ENCODE data around the gene SYNE3. TPM values are rescaled to one million over a fixed set of nuclear protein-coding genes. Genes with fewer than 3 reads are reported as not detected.

The SYNE3 gene
- total and polyA plus RNA-seq, 9 of the 15 experiments (the other 6 are each of a cell fraction or from before 2014, with no cell fraction given) = 0.04 to 3.1 (median 0.55) TPM

DNA sequence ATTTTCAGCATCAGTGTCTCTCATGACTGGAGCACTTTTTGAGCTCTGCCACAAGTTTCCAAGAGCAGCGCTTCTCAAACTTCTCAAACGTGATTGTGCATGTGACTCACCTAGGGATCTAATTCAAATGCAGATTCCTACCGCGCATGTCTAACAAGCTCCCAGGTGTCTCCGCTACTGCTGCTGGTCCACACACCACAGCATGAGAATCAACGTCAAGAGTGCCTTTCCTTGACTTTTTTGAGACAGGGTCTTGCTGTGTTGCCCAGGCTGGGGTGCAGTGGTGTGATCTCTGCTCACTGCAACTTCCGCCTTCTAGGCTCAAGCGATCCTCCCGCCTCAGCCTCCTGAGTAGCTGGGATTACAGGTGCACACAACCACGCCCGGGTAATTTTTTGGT lies 40.8 kb upstream of the SYNE3 start:
- no peak overlapping the region for H3K4me3 ChIP-seq
- FAIRE-seq (no peak), ATAC-seq (no peak), DNase-seq (ENCODE audit: extremely low read depth in 1 of 4, low spot score in 3 of 4) (no peak)
- CTCF ChIA-PET (ENCODE audit: low intra/inter-chr PET ratio) = no interaction called here
- POLR2A ChIA-PET = interaction anchor here (0.6 kb wide), 1 partner anchor 617 kb away, joined by 5 read pairs; no protein-coding TSS in a partner anchor
- in situ Hi-C loops (cut with MboI) (loop anchor here (25.0 kb wide), 2 partner anchors 705 to 855 kb away; partner anchors contain the start of gene BDKRB1), intact Hi-C loops (cut with micrococcal nuclease) (no loop called here)
- no peaks in the 10 kb centered on the region; a peak in 1 of 5 replicates for H3K4me1 ChIP-seq (replicated peaks in 1 of 2; ENCODE audit: control insufficient read depth in 2 of 2, insufficient read depth in 2 of 2, low read length in 2 of 2)
- H3K27ac ChIP-seq (ENCODE audit: extremely low read depth, low read depth, low read length) = no peak overlapping the region
- no peaks in the 10 kb centered on the region for H3K36me3 ChIP-seq (ENCODE audit: control insufficient read depth, insufficient read depth, low read length)
- 54% methylated on average over 11 of the region's 11 CpGs for WGBS (ENCODE audit: insufficient coverage, low coverage, missing lambda C conversion rate)
- H3K9me3 ChIP-seq (replicated peaks; ENCODE audit: control insufficient read depth, insufficient read depth, low read depth, low read length) = no peaks in the 10 kb centered on the region
- TF ChIP-seq ZNF121 (CRISPR knock-in tag; conservative IDR thresholded peaks at IDR 0.05) = peak; percentile 71
- TF ChIP-seq FOXP1 (CRISPR knock-in tag; IDR thresholded peaks at IDR 0.05) = no peak
- H3K4me2 ChIP-seq (ENCODE audit: insufficient read depth, low read length) = no peak overlapping the region
- no peak overlapping the region for H2AFZ ChIP-seq (ENCODE audit: low read depth, low read length)
- no peaks in the 10 kb centered on the region for H3K79me2 ChIP-seq (ENCODE audit: control insufficient read depth, insufficient read depth, low read length)
- no TSS peak for BruUV-seq (replicated peaks)
- no peaks in the 10 kb centered on the region for H4K20me1 ChIP-seq (replicated peaks; ENCODE audit: control insufficient read depth, insufficient read depth, low read length)
- no peaks in the 10 kb centered on the region for H3K9me1 ChIP-seq (ENCODE audit: control insufficient read depth, insufficient read depth, low read length)
- H3K27me3 ChIP-seq (ENCODE audit: control insufficient read depth in 2 of 2, insufficient read depth in 2 of 2, low read length in 2 of 2) = 0 out of 5 replicates have a peak, but pooled peaks cover 0 to 4% of the 10 kb centered on the region in 2 experiments
- no peak overlapping the region for H3K9ac ChIP-seq (ENCODE audit: insufficient read depth in 1 of 2, low read depth in 2 of 2, low read length in 2 of 2)

DNA sequence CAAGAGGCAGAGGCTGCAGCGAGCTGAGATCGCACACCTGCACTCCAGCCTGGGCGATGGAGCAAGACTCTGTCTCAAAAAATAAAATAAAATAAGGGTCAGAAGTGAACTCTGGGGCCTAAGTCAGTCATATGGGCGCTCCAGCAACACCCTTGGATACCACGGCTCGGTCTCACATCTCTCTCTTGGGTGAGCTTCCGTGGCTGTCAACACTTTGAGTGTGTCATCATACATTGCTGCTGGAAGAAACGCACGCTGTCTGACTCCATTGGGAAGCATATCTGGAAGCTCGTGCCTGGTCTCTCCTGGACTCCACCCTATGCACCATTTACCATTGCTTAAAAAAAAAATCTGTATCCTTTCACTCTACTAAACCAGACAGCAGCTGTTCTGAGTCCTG lies 38.6 kb upstream of the SYNE3 start:
- DNase-seq (ENCODE audit: extremely low read depth in 1 of 4, low spot score in 3 of 4) (no peak), FAIRE-seq (no peak), ATAC-seq (no peak)
- 76% methylated on average over 9 of the region's 10 CpGs for WGBS (ENCODE audit: insufficient coverage, low coverage, missing lambda C conversion rate)
- no peak for TF ChIP-seq KHSRP (IDR thresholded peaks at IDR 0.05)
- TF ChIP-seq, protein P1, sequence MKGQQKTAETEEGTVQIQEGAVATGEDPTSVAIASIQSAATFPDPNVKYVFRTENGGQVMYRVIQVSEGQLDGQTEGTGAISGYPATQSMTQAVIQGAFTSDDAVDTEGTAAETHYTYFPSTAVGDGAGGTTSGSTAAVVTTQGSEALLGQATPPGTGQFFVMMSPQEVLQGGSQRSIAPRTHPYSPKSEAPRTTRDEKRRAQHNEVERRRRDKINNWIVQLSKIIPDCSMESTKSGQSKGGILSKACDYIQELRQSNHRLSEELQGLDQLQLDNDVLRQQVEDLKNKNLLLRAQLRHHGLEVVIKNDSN (CRISPR knock-in tag; IDR thresholded peaks at IDR 0.05) = no peak
- no peak for TF ChIP-seq MAFG (tag; conservative IDR thresholded peaks at IDR 0.05)
- TF ChIP-seq MTA1 (IDR thresholded peaks at IDR 0.05; ENCODE audit: borderline replicate concordance) = no peak
- TF ChIP-seq ZZZ3 (IDR thresholded peaks at IDR 0.05) = no peak
- no peak for TF ChIP-seq HCFC1 (IDR thresholded peaks at IDR 0.05; ENCODE audit: low read depth, low read length)
- no peak for TF ChIP-seq ZNF586 (CRISPR knock-in tag; conservative IDR thresholded peaks at IDR 0.05)
- TF ChIP-seq, protein P2, sequence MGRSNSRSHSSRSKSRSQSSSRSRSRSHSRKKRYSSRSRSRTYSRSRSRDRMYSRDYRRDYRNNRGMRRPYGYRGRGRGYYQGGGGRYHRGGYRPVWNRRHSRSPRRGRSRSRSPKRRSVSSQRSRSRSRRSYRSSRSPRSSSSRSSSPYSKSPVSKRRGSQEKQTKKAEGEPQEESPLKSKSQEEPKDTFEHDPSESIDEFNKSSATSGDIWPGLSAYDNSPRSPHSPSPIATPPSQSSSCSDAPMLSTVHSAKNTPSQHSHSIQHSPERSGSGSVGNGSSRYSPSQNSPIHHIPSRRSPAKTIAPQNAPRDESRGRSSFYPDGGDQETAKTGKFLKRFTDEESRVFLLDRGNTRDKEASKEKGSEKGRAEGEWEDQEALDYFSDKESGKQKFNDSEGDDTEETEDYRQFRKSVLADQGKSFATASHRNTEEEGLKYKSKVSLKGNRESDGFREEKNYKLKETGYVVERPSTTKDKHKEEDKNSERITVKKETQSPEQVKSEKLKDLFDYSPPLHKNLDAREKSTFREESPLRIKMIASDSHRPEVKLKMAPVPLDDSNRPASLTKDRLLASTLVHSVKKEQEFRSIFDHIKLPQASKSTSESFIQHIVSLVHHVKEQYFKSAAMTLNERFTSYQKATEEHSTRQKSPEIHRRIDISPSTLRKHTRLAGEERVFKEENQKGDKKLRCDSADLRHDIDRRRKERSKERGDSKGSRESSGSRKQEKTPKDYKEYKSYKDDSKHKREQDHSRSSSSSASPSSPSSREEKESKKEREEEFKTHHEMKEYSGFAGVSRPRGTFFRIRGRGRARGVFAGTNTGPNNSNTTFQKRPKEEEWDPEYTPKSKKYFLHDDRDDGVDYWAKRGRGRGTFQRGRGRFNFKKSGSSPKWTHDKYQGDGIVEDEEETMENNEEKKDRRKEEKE (IDR thresholded peaks at IDR 0.05; ENCODE audit: borderline replicate concordance in 1 of 2, control insufficient read depth in 1 of 2, low read depth in 2 of 2, low read length in 1 of 2) = no peak
- no peak for TF ChIP-seq NUFIP1 (IDR thresholded peaks at IDR 0.05; ENCODE audit: partially characterized antibody)
- no peak for TF ChIP-seq GABPA (tag; conservative IDR thresholded peaks at IDR 0.05; ENCODE audit: low read depth)
- TF ChIP-seq E2F3 (CRISPR knock-in tag; IDR thresholded peaks at IDR 0.05) = no peak
- Histone ChIP-seq H3K4me2 (ENCODE audit: insufficient read depth, low read length) (no peak overlapping the region), H3K79me2 (ENCODE audit: control insufficient read depth, insufficient read depth, low read length) (no peaks in the 10 kb centered on the region), H3K4me1 (replicated peaks in 1 of 2; ENCODE audit: control insufficient read depth in 2 of 2, insufficient read depth in 2 of 2, low read length in 2 of 2) (no peaks in the 10 kb centered on the region; a peak in 1 of 5 replicates), H3K36me3 (ENCODE audit: control insufficient read depth, insufficient read depth, low read length) (no peaks in the 10 kb centered on the region), H3K9me1 (ENCODE audit: control insufficient read depth, insufficient read depth, low read length) (no peaks in the 10 kb centered on the region), H3K4me3 (no peak overlapping the region), H3K27ac (ENCODE audit: extremely low read depth, low read depth, low read length) (no peak overlapping the region), H3K9me3 (replicated peaks; ENCODE audit: control insufficient read depth, insufficient read depth, low read depth, low read length) (no peaks in the 10 kb centered on the region), H2AFZ (ENCODE audit: low read depth, low read length) (no peak overlapping the region), H3K27me3 (ENCODE audit: control insufficient read depth in 2 of 2, insufficient read depth in 2 of 2, low read length in 2 of 2) (no peaks in the 10 kb centered on the region), H3K9ac (ENCODE audit: insufficient read depth in 1 of 2, low read depth in 2 of 2, low read length in 2 of 2) (no peak overlapping the region), H4K20me1 (replicated peaks; ENCODE audit: control insufficient read depth, insufficient read depth, low read length) (no peaks in the 10 kb centered on the region)
- intact Hi-C loops (cut with micrococcal nuclease) (no loop called here), in situ Hi-C loops (cut with MboI) (loop anchor here (25.0 kb wide), 2 partner anchors 707 to 857 kb away; partner anchors contain the start of gene BDKRB1)
- POLR2A ChIA-PET = interaction anchor here (0.6 to 0.7 kb wide), 2 partner anchors 16 to 652 kb away, joined by 3 to 4 read pairs; no protein-coding TSS in a partner anchor
- no TSS peak for BruUV-seq (replicated peaks)
- CTCF ChIA-PET (ENCODE audit: low intra/inter-chr PET ratio) = no interaction called here
